Loucy (cell line): ENCODE measurements around the gene RNASEH2C.
"Not testable (repeated sequence)": the region's sequence is repeated elsewhere in the genome, so short reads cannot be mapped to it uniquely, and the experiment has no call there.

ENCODE experiments used
- H2AFZ ChIP-seq: fragments of 200-600 bp; sonication (generic); 2 replicates; pipeline ENCODE4 v1.6.0; 2016; ENCODE audit warnings: antibody characterized with exemption, mild to moderate bottlenecking, low read length, moderate library complexity
- H3F3A ChIP-seq: fragments of 200-600 bp; 2 replicates; pipeline ENCODE4 v1.6.0; 2016; ENCODE audit warnings: antibody characterized with exemption, low read depth, mild to moderate bottlenecking
- H3K27me3 ChIP-seq: fragments of 200-600 bp; sonication (generic); 2 replicates; pipeline ENCODE4 v1.6.1; 2014; ENCODE audit warnings: low read length, mild to moderate bottlenecking; ENCODE audit not compliant: insufficient read depth, poor library complexity, severe bottlenecking
- H3K36me3 ChIP-seq: fragments of 200-600 bp; sonication (generic); 2 replicates; pipeline ENCODE4 v1.6.1; 2016; ENCODE audit warnings: low read length; ENCODE audit not compliant: insufficient read depth
- H3K4me1 ChIP-seq: fragments of 200-600 bp; sonication (generic); 2 replicates; pipeline ENCODE4 v1.5.1; 2014; ENCODE audit warnings: low read length, mild to moderate bottlenecking; ENCODE audit not compliant: insufficient read depth, poor library complexity, severe bottlenecking
- H3K4me2 ChIP-seq: fragments of 200-600 bp; sonication (generic); 2 replicates; pipeline ENCODE4 v1.6.0; 2014; ENCODE audit warnings: antibody characterized with exemption, low read length, low read depth, mild to moderate bottlenecking; ENCODE audit not compliant: poor library complexity, severe bottlenecking
- H3K4me3 ChIP-seq: fragments of 200-600 bp; sonication (generic); 2 replicates; pipeline ENCODE4 v1.5.1; 2014; ENCODE audit warnings: low read length, mild to moderate bottlenecking, mixed read lengths; ENCODE audit not compliant: poor library complexity, severe bottlenecking
- H3K79me2 ChIP-seq: fragments of 200-600 bp; sonication (generic); 2 replicates; pipeline ENCODE4 v1.6.1; 2014; ENCODE audit warnings: low read length; ENCODE audit not compliant: insufficient read depth
- H3K9ac ChIP-seq: fragments of 200-600 bp; sonication (generic); 2 replicates; pipeline ENCODE4 v1.6.0; 2014; ENCODE audit warnings: mild to moderate bottlenecking, low read depth, low read length, moderate library complexity; ENCODE audit not compliant: poor library complexity, severe bottlenecking
- H3K9me2 ChIP-seq: fragments of 200-600 bp; sonication (generic); replicated peaks from 2 replicates; pipeline ENCODE4 v1.6.1; 2016; ENCODE audit warnings: low read depth, low read length, mixed read lengths
- H3K9me3 ChIP-seq: fragments of 200-600 bp; sonication (generic); 2 replicates; pipeline ENCODE4 v1.6.1; 2014; ENCODE audit warnings: mild to moderate bottlenecking, antibody characterized with exemption, low read length, low read depth; ENCODE audit not compliant: insufficient read depth
- H4K20me1 ChIP-seq: fragments of 200-600 bp; sonication (generic); 2 replicates; pipeline ENCODE4 v1.6.0; 2014; ENCODE audit warnings: antibody characterized with exemption, low read length, mild to moderate bottlenecking; ENCODE audit not compliant: insufficient read depth, poor library complexity, severe bottlenecking
- CTCF ChIP-seq: fragments of 200-600 bp; sonication (generic); conservative IDR thresholded peaks from 2 replicates; pipeline ENCODE4 v1.5.1; 2014; ENCODE audit warnings: mild to moderate bottlenecking, antibody characterized with exemption, low read length
- EZH2phosphoT487 ChIP-seq: fragments of 200-600 bp; IDR thresholded peaks from 2 replicates; pipeline ENCODE4 v1.6.1; 2018; ENCODE audit warnings: antibody characterized with exemption, mild to moderate bottlenecking, moderate library complexity, borderline replicate concordance

RNASEH2C gene

DNA sequence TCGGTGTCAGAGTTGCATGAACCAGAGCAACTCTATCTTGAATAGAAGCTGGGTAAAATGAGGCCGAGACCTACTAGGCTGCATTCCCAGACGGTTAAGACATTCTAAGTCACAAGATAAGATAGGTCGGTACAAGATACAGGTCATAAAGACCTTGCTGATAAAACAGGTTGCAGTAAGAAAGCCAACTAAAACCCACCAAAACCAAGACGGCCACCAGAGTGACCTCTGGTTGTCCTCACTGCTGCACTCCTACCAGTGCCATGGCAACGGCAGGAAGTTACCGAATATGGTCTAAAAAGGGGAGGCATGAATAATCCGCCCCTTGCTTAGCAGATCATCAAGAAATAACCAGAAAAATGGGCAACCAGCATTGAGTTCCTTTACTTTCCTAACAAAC, 10.9 kb downstream of the RNASEH2C start:
- Histone ChIP-seq H3K27me3 (no peaks in the 10 kb centered on the region), H3K36me3 (peaks cover 6% of the 10 kb centered on the region; the same call in 1 of the 2 replicates), H3F3A (no peaks in the 10 kb centered on the region), H3K4me3 (no peak overlapping the region), H3K9me3 (no peaks in the 10 kb centered on the region), H2AFZ (no peak overlapping the region), H3K4me1 (peaks cover 18% of the 10 kb centered on the region), H3K9ac (no peak overlapping the region), H3K79me2 (peaks cover 22% of the 10 kb centered on the region), H4K20me1 (peaks cover 5% of the 10 kb centered on the region), H3K4me2 (no peak overlapping the region), H3K9me2 (no peaks in the 10 kb centered on the region)
- no peak for TF ChIP-seq EZH2phosphoT487
- TF ChIP-seq CTCF, result no peak

DNA sequence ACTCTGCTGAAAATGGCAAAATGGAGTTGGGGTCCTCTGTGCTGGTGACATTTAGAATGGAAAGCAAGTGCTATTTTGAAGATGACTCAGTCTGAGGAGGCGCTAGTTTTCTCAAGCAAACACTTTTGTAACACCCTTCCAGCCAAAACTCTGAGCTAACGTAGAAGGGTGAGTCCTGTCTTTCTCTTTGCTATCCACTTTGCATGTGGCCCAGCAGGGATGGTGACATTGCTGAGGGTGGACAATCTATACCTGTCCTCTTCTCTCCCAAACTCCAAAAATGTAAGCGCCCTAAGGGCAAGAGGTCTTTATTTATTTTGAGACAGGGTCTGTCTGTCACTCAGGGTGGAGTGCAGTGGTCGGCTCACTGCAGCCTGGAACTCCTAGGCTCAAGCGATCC, 12.1 kb downstream of the RNASEH2C start:
- no peak overlapping the region for H3K9ac ChIP-seq
- no peaks in the 10 kb centered on the region for H3K9me2 ChIP-seq
- H3K9me3 ChIP-seq, result no peaks in the 10 kb centered on the region
- H3F3A ChIP-seq, result no peaks in the 10 kb centered on the region
- H3K27me3 ChIP-seq, result no peaks in the 10 kb centered on the region
- TF ChIP-seq EZH2phosphoT487 (no peak), CTCF (no peak)
- H3K4me2 ChIP-seq, result no peak overlapping the region
- peaks cover 5% of the 10 kb centered on the region for H4K20me1 ChIP-seq
- no peaks in the 10 kb centered on the region for H3K36me3 ChIP-seq
- peaks cover 10% of the 10 kb centered on the region for H3K79me2 ChIP-seq
- no peak overlapping the region for H3K4me3 ChIP-seq
- H2AFZ ChIP-seq, result no peak overlapping the region
- H3K4me1 ChIP-seq, result peaks cover 18% of the 10 kb centered on the region

GRCh38 chr11:65707002-65707401, 13.6 kb downstream of the RNASEH2C start:
- H3K4me1 ChIP-seq, H3K4me2 ChIP-seq: not testable (repeated sequence)

GRCh38 chr11:65706303-65706763, 14.3 kb downstream of the RNASEH2C start:
- H3K27me3 ChIP-seq, H3K79me2 ChIP-seq, H3K36me3 ChIP-seq, H3K9me3 ChIP-seq, H4K20me1 ChIP-seq, H3F3A ChIP-seq, H3K9ac ChIP-seq, H3K4me2 ChIP-seq, H3K9me2 ChIP-seq, H3K4me1 ChIP-seq: not testable (repeated sequence)
- TF ChIP-seq CTCF, result peak; percentile 44
- H3K4me3 ChIP-seq, result peak overlapping the region; percentile 25
- H2AFZ ChIP-seq, result peak overlapping the region; percentile 57; the same call in 1 of the 2 replicates

More at GRCh38 chr11:65707002-65707401, 13.6 kb downstream of the RNASEH2C start:
- not testable (repeated sequence) for H3K4me3 ChIP-seq, H3K36me3 ChIP-seq, H3K9me3 ChIP-seq, H3K27me3 ChIP-seq, H3F3A ChIP-seq, H3K9ac ChIP-seq, H4K20me1 ChIP-seq, H3K79me2 ChIP-seq, H3K9me2 ChIP-seq
- H2AFZ ChIP-seq, result 0 out of 2 replicates have a peak overlapping the region, but pooled peaks have one; percentile 57
